HG02981 (cell line): ENCODE data around the gene E2F6.

Source experiments
- ATAC-seq: cut with Tn5 transposase; IDR thresholded peaks from one replicate; pipeline ENCODE4 v1.9.1; 2021; ENCODE audit warnings: mild to moderate bottlenecking, moderate library complexity; ENCODE audit not compliant: unreplicated experiment

The E2F6 gene

GRCh38 chr2:11494310-11494709, 28.3 kb upstream of the E2F6 start:
- ATAC-seq, result no peak

GRCh38 chr2:11493282-11493681, 27.3 kb upstream of the E2F6 start:
- ATAC-seq, result no peak

GRCh38 chr2:11492720-11493119, 26.8 kb upstream of the E2F6 start:
- ATAC-seq, result no peak

GRCh38 chr2:11492244-11492643, 26.3 kb upstream of the E2F6 start:
- no peak for ATAC-seq

GRCh38 chr2:11491348-11491933, 25.5 kb upstream of the E2F6 start:
- ATAC-seq, result no peak

GRCh38 chr2:11490194-11490593, 24.2 kb upstream of the E2F6 start:
- no peak for ATAC-seq

- no peak for ATAC-seq
Measured at GRCh38 chr2:11488809-11489208, 22.8 kb upstream of the E2F6 start.

GRCh38 chr2:11483806-11484617, 18.1 kb upstream of the E2F6 start:
- ATAC-seq, result no peak

- ATAC-seq, result no peak
Measured at GRCh38 chr2:11482473-11483035, 16.6 kb upstream of the E2F6 start.

GRCh38 chr2:11481789-11482472, 16.0 kb upstream of the E2F6 start:
- no peak for ATAC-seq

GRCh38 chr2:11481426-11481788, 15.4 kb upstream of the E2F6 start:
- no peak for ATAC-seq

- ATAC-seq, result no peak
Measured at GRCh38 chr2:11480859-11481258, 14.9 kb upstream of the E2F6 start.

- no peak for ATAC-seq
Measured at GRCh38 chr2:11480406-11480805, 14.4 kb upstream of the E2F6 start.

- ATAC-seq, result no peak
Measured at GRCh38 chr2:11478899-11479605, 13.1 kb upstream of the E2F6 start.

- ATAC-seq, result peak; percentile 85
Measured at GRCh38 chr2:11477994-11478393, 12.0 kb upstream of the E2F6 start.

- ATAC-seq, result no peak
Measured at GRCh38 chr2:11473659-11474433, 7.9 kb upstream of the E2F6 start.

GRCh38 chr2:11467749-11468148, 1.8 kb upstream of the E2F6 start:
- no peak for ATAC-seq

- ATAC-seq, result no peak
Measured at GRCh38 chr2:11467129-11467649, 1.2 kb upstream of the E2F6 start.

- ATAC-seq, result peak; percentile 24
Measured at GRCh38 chr2:11466307-11467128, 557 bp upstream of the E2F6 start.
